Nephron (organoid): ENCODE measurements around the gene ZNF140.

Experiments used
- H3K27ac Mint-ChIP-seq, 3 experiments: 2 replicates each; pipeline ENCODE4 v1.8.0; 2020; ENCODE audit warnings: mixed read lengths in 3 of 3, mild to moderate bottlenecking in 2 of 3, moderate library complexity in 1 of 3
- H3K27me3 Mint-ChIP-seq: 2 replicates; pipeline ENCODE4 v1.8.0; 2021; ENCODE audit warnings: low read depth, mild to moderate bottlenecking, moderate library complexity, mixed read lengths
- H3K36me3 Mint-ChIP-seq: 2 replicates; pipeline ENCODE4 v1.8.0; 2020; ENCODE audit warnings: low read depth, mixed read lengths
- H3K4me1 Mint-ChIP-seq: 2 replicates; pipeline ENCODE4 v1.8.0; 2020; ENCODE audit warnings: mixed read lengths
- H3K4me3 Mint-ChIP-seq, 3 experiments: 2 replicates each; pipeline ENCODE4 v1.8.0; 2020; ENCODE audit warnings: mild to moderate bottlenecking in 3 of 3, mixed read lengths in 3 of 3, moderate library complexity in 2 of 3
- H3K9me3 Mint-ChIP-seq: 2 replicates; pipeline ENCODE4 v1.8.0; 2020; ENCODE audit warnings: mixed read lengths
- CTCF ChIP-seq, 3 experiments: fragments of 200-600 bp; sonication (generic); IDR thresholded peaks; one replicate each; pipeline ENCODE4 v1.5.0; 2021; ENCODE audit warnings: antibody characterized with exemption in 3 of 3; ENCODE audit not compliant: unreplicated experiment in 3 of 3

Gene ZNF140

DNA sequence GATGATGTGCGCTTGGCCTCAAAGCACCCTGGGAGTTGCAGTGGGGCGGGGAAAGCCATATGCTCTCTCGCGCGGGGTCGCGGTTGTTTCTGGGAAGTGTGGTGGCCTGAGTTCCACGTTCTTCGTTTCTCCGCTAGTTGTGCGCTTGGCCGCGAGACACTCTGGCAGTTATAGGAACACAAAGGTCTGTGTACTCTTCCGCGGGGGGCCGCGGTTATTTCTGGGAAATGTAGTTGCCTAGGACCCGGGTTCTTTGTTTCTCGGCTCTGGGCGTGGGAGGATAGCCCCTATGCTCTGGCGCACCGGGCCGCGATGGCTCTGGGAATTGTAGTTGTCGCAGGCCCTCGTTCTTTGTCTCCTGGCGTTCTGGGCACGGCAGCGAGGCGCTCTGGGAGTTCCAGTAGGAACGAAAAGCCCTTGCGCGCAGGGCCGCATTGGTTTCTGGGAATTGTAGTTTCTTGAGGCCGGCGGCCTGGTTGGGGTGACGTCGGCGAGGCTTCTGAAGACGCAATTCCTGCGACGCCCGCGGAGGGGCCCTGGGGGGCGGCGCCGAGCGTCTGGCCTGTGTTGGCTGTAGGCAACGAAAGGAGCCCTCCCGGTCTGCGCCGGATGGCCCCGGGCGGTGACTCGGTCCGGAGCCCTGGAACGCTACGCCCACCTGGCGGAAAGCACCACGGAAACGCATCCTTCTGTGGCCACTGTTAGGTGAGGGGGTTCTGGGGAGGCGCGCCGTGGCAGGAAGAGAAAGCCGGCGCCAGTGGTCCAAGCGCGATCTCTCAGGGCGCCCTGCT lies at the start of gene ZNF140:
Gene ZNF140, plus strand, starts transcription at position 556 of the 791 bp plus-strand sequence. CDS start 398 bp downstream, outside the sequence.
- H3K27me3 Mint-ChIP-seq, result no peaks in the 10 kb centered on the region
- H3K4me3 Mint-ChIP-seq, result no peak within 1 kb of the TSS
- H3K4me1 Mint-ChIP-seq, result no peaks in the 10 kb centered on the region
- peaks cover 15% of the 10 kb centered on the region for H3K36me3 Mint-ChIP-seq
- H3K9me3 Mint-ChIP-seq, result peaks cover 60% of the 10 kb centered on the region
- no peak within 1 kb of the TSS for H3K27ac Mint-ChIP-seq
- TF ChIP-seq CTCF (IDR thresholded peaks at IDR 0.05; ENCODE audit: unreplicated experiment in 3 of 3), result peak; percentile 17 to 43 (median 20)

DNA sequence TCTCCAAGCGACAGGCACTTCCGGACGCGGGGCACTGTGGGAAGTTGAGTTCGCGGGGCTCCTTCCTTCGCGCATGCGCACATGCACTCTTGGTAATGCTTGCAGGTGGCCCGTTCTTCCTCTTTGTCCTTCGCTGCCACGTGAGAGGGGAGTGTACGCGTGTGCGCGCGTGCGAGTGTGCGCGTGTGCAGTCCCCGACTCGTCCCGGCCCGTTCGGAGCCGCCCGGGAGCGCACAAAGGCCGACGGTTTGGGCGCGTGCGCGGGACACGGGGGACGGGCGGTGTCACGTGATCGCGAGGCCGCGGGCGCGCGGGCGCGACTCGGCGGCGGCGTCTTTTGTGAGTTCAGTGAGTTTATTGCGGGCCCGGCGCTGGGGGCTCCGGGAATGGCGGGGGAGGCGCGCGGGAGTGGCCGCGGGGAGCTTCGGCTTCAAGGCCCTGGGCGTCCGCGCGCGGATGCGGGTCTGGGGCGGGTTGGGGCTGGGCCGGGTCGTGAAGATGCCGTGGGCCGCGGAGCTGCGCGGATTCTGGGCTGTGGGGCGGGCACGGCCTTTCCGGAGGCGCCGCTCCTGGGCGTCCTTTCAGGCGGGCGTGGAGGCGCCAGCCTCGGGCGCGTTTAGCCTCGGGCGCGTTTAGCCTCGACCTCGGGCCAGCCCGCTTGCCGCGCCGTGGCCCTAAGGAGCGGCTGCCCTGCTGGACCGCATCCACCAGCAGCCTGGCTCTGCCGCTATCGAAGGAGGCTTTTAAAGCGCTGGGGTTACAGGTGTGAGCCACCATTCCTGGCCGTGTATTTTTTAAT lies 43.3 kb upstream of the ZNF140 start, which contains the start of gene ZNF84:
Gene ZNF84, plus strand, starts transcription at position 303 of the 799 bp plus-strand sequence. CDS start 3,959 bp downstream, outside the sequence.
- peak within 1 kb of the TSS; percentile 92 to 98 (median 98) for H3K27ac Mint-ChIP-seq
- H3K9me3 Mint-ChIP-seq, result peaks cover 71% of the 10 kb centered on the region
- H3K36me3 Mint-ChIP-seq, result peaks cover 53% of the 10 kb centered on the region
- H3K4me1 Mint-ChIP-seq, result no peaks in the 10 kb centered on the region
- H3K4me3 Mint-ChIP-seq, result peak within 1 kb of the TSS; percentile 91 to 94 (median 94)
- H3K27me3 Mint-ChIP-seq, result no peaks in the 10 kb centered on the region
- TF ChIP-seq CTCF (IDR thresholded peaks at IDR 0.05; ENCODE audit: unreplicated experiment in 3 of 3), result no peak

DNA sequence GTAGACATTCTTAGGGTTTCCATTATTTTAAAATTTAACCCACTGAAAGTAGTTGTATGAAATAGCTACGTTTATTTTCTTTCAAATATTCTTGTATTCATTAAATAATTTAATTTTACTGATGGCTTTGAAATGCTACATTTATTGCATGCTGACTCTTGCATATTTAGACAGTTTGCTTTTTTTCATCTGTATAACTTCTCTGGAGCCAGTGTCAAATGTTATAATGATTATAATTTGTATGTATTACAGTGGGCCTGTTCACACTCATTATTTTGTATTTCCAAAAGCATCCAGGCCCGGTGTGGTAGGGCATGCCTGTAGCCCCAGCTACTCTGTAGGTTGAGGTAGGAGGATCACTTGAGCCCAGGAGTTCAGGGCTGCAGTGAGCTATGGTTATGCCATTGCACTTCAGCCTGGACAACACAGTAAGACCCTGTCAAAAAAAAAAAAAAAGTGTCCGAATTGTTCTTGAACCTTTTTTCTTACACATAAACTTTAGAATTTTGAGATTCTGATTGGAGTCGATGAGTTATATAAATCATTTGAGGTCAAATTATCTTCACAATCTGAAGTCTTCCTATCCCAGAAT lies 42.5 kb upstream of the ZNF140 start:
- H3K4me1 Mint-ChIP-seq, result no peaks in the 10 kb centered on the region
- peaks cover 2% of the 10 kb centered on the region for H3K27me3 Mint-ChIP-seq
- peak overlapping the region; percentile 92 to 98 (median 98) for H3K27ac Mint-ChIP-seq
- no peak for TF ChIP-seq CTCF (IDR thresholded peaks at IDR 0.05; ENCODE audit: unreplicated experiment in 3 of 3)
- peaks cover 78% of the 10 kb centered on the region for H3K9me3 Mint-ChIP-seq
- H3K36me3 Mint-ChIP-seq, result peaks cover 62% of the 10 kb centered on the region
- peak overlapping the region; percentile 91 to 94 (median 94) for H3K4me3 Mint-ChIP-seq

GRCh38 chr12:133046698-133047097 lies 34.0 kb upstream of the ZNF140 start:
- peaks cover 90% of the 10 kb centered on the region for H3K9me3 Mint-ChIP-seq
- peaks cover 3% of the 10 kb centered on the region for H3K27me3 Mint-ChIP-seq
- peaks cover 100% of the 10 kb centered on the region for H3K36me3 Mint-ChIP-seq
- H3K27ac Mint-ChIP-seq, result no peak overlapping the region
- no peak for TF ChIP-seq CTCF (IDR thresholded peaks at IDR 0.05; ENCODE audit: unreplicated experiment in 3 of 3)
- no peaks in the 10 kb centered on the region for H3K4me1 Mint-ChIP-seq
- no peak overlapping the region for H3K4me3 Mint-ChIP-seq

DNA sequence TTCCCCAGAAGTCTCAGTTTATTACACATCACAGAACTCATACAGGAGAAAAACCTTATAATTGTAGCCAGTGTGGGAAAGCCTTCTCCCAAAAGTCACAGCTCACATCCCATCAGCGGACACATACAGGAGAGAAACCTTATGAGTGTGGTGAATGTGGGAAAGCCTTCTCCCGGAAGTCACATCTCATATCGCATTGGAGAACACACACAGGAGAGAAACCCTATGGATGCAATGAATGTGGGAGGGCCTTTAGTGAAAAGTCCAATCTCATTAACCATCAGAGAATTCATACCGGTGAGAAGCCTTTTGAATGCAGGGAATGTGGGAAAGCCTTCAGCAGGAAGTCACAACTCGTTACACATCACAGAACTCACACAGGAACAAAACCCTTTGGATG lies 23.3 kb upstream of the ZNF140 start:
- peaks cover 4% of the 10 kb centered on the region for H3K27me3 Mint-ChIP-seq
- no peak for TF ChIP-seq CTCF (IDR thresholded peaks at IDR 0.05; ENCODE audit: unreplicated experiment in 3 of 3)
- H3K9me3 Mint-ChIP-seq, result peaks cover 78% of the 10 kb centered on the region
- peaks cover 99% of the 10 kb centered on the region for H3K36me3 Mint-ChIP-seq
- H3K4me1 Mint-ChIP-seq, result no peaks in the 10 kb centered on the region
- peak overlapping the region in 1 of 3 experiments; percentile 27 for H3K4me3 Mint-ChIP-seq
- H3K27ac Mint-ChIP-seq, result no peak overlapping the region
